ENCODE measurements around the gene CUL5. TPM values are rescaled to one million over a fixed set of nuclear protein-coding genes. Genes with fewer than 3 reads are reported as not detected.
"Not testable (repeated sequence)": the region's sequence is repeated elsewhere in the genome, so short reads cannot be mapped to it uniquely, and the experiment has no call there.

Gene CUL5
- total RNA-seq, 2 donors from 2014 or later, result 34.8 to 36.4 TPM

- ATAC-seq, result no peak
- Mint-ChIP-seq H3K27ac (no peak overlapping the region), H3K9me3 (no peaks in the 10 kb centered on the region), H3K36me3 (peaks cover 6 to 27% of the 10 kb centered on the region in 2 donors)
- DNase-seq (ENCODE audit: low spot score in 2 of 2), result no peak
These were observed 53.6 kb downstream of the CUL5 start for GRCh38 chr11:108062336-108062735.

GRCh38 chr11:108063410-108063809 lies 54.7 kb downstream of the CUL5 start:
- no peak overlapping the region for H3K27ac Mint-ChIP-seq
- no peak for ATAC-seq
- no peak for DNase-seq (ENCODE audit: low spot score in 2 of 2)
- no peaks in the 10 kb centered on the region for H3K9me3 Mint-ChIP-seq
- peaks cover 6 to 26% of the 10 kb centered on the region in 2 donors for H3K36me3 Mint-ChIP-seq

- no peaks in the 10 kb centered on the region for H3K36me3 Mint-ChIP-seq
- H3K9me3 Mint-ChIP-seq, result no peaks in the 10 kb centered on the region
- no peak overlapping the region for H3K27ac Mint-ChIP-seq
- ATAC-seq, result peak; percentile 66 to 67
- DNase-seq (ENCODE audit: low spot score in 2 of 2), result no peak
These were observed 61.2 kb downstream of the CUL5 start for GRCh38 chr11:108069947-108070346.

- Mint-ChIP-seq H3K27ac (peak overlapping the region in 1 of 2 donors; percentile 20), H3K9me3 (no peaks in the 10 kb centered on the region), H3K36me3 (peaks cover 0 to 7% of the 10 kb centered on the region in 2 donors)
- no peak for ATAC-seq
- DNase-seq (ENCODE audit: low spot score in 2 of 2), result no peak
These were observed 76.1 kb downstream of the CUL5 start for GRCh38 chr11:108084811-108085210.

GRCh38 chr11:108085672-108086071 lies 77.0 kb downstream of the CUL5 start:
- DNase-seq (ENCODE audit: low spot score in 2 of 2) (no peak), ATAC-seq (no peak)
- no peak overlapping the region for H3K27ac Mint-ChIP-seq
- no peaks in the 10 kb centered on the region for H3K9me3 Mint-ChIP-seq
- peaks cover 0 to 7% of the 10 kb centered on the region in 2 donors for H3K36me3 Mint-ChIP-seq

GRCh38 chr11:108092134-108092533 lies 83.4 kb downstream of the CUL5 start:
- H3K36me3 Mint-ChIP-seq, result peaks cover 3 to 4% of the 10 kb centered on the region in 2 donors
- no peak for ATAC-seq
- no peak overlapping the region for H3K27ac Mint-ChIP-seq
- no peak for DNase-seq (ENCODE audit: low spot score in 2 of 2)
- H3K9me3 Mint-ChIP-seq, result no peaks in the 10 kb centered on the region

GRCh38 chr11:108093128-108093904 lies 84.6 kb downstream of the CUL5 start:
- DNase-seq (ENCODE audit: low spot score in 2 of 2), result no peak
- no peak for ATAC-seq
- peak overlapping the region in 1 of 2 donors; percentile 60 for H3K27ac Mint-ChIP-seq

GRCh38 chr11:108097179-108097578 lies 88.5 kb downstream of the CUL5 start:
- ATAC-seq (no peak), DNase-seq (ENCODE audit: low spot score in 2 of 2) (no peak)
- Mint-ChIP-seq H3K27ac (peak overlapping the region in 1 of 2 donors; percentile 22), H3K9me3 (no peaks in the 10 kb centered on the region), H3K36me3 (peaks cover 4 to 8% of the 10 kb centered on the region in 2 donors)

More at GRCh38 chr11:108093128-108093904, 84.6 kb downstream of the CUL5 start:
- Mint-ChIP-seq H3K9me3 (no peaks in the 10 kb centered on the region), H3K36me3 (peaks cover 4 to 8% of the 10 kb centered on the region in 2 donors)

GRCh38 chr11:108101090-108101775 lies 92.5 kb downstream of the CUL5 start:
- peaks cover 0 to 8% of the 10 kb centered on the region in 2 donors for H3K36me3 Mint-ChIP-seq
- ATAC-seq, result no peak
- peak overlapping the region in 1 of 2 donors; percentile 70 for H3K27ac Mint-ChIP-seq
- H3K9me3 Mint-ChIP-seq, result no peaks in the 10 kb centered on the region
- DNase-seq (ENCODE audit: low spot score in 2 of 2), result no peak

GRCh38 chr11:108111126-108111525 lies 102.4 kb downstream of the CUL5 start:
- H3K27ac Mint-ChIP-seq, result peak overlapping the region in 1 of 2 donors; percentile 7
- DNase-seq (ENCODE audit: low spot score in 2 of 2), result no peak
- no peaks in the 10 kb centered on the region for H3K9me3 Mint-ChIP-seq
- no peaks in the 10 kb centered on the region for H3K36me3 Mint-ChIP-seq
- no peak for ATAC-seq

- DNase-seq (ENCODE audit: low spot score in 2 of 2), result no peak
- Mint-ChIP-seq H3K9me3 (no peaks in the 10 kb centered on the region), H3K36me3 (no peaks in the 10 kb centered on the region), H3K27ac (peak overlapping the region in 1 of 2 donors; percentile 7)
- no peak for ATAC-seq
These were observed 103.4 kb downstream of the CUL5 start for GRCh38 chr11:108112057-108112456.

GRCh38 chr11:108115500-108116140 lies 106.9 kb downstream of the CUL5 start:
- Mint-ChIP-seq H3K27ac (no peak overlapping the region), H3K9me3 (no peaks in the 10 kb centered on the region), H3K36me3 (no peaks in the 10 kb centered on the region)
- DNase-seq (ENCODE audit: low spot score in 2 of 2), result no peak
- ATAC-seq, result no peak

GRCh38 chr11:108117746-108118371 lies 109.2 kb downstream of the CUL5 start:
- Mint-ChIP-seq H3K9me3 (no peaks in the 10 kb centered on the region), H3K36me3 (peaks cover 6 to 12% of the 10 kb centered on the region in 2 donors), H3K27ac (no peak overlapping the region)
- DNase-seq (ENCODE audit: low spot score in 2 of 2), result no peak
- ATAC-seq, result no peak

GRCh38 chr11:108120936-108121273 lies 112.2 kb downstream of the CUL5 start:
- Mint-ChIP-seq H3K27ac (peak overlapping the region; percentile 41 to 91), H3K36me3 (peaks cover 12 to 17% of the 10 kb centered on the region in 2 donors)
- not testable (repeated sequence) for H3K9me3 Mint-ChIP-seq; DNase-seq (ENCODE audit: low spot score in 2 of 2)
- ATAC-seq, result peak in 1 of 2 donors; percentile 16

- Mint-ChIP-seq H3K27ac (peak within 1 kb of the TSS; percentile 91 to 93), H3K36me3 (peaks cover 12 to 21% of the 10 kb centered on the region in 2 donors), H3K9me3 (no peaks in the 10 kb centered on the region)
- DNase-seq (ENCODE audit: low spot score in 2 of 2) (peak; percentile 98 to 99), ATAC-seq (peak; percentile 98)
These were observed 112.8 kb downstream of the CUL5 start, which contains the start of gene ACAT1 for GRCh38 chr11:108121274-108122155. Gene ACAT1 (plus strand): TSS chr11:108121567. CDS start chr11:108121607, 40 bp downstream.

- peaks cover 12 to 23% of the 10 kb centered on the region in 2 donors for H3K36me3 Mint-ChIP-seq
- DNase-seq (ENCODE audit: low spot score in 2 of 2), result no peak
- H3K27ac Mint-ChIP-seq, result peak overlapping the region; percentile 91 to 93
- no peaks in the 10 kb centered on the region for H3K9me3 Mint-ChIP-seq
- ATAC-seq, result no peak
These were observed 113.5 kb downstream of the CUL5 start for GRCh38 chr11:108122166-108122628.
